HG03159 (cell line): ENCODE results near the gene MIPOL1.

Experiments
- ATAC-seq: cut with Tn5 transposase; IDR thresholded peaks from one replicate; pipeline ENCODE4 v1.9.1; 2021; ENCODE audit warnings: mild to moderate bottlenecking, moderate library complexity; ENCODE audit not compliant: unreplicated experiment

Gene MIPOL1

GRCh38 chr14:37583358-37584210 is 385.8 kb downstream of the MIPOL1 start:
- no peak for ATAC-seq

DNA sequence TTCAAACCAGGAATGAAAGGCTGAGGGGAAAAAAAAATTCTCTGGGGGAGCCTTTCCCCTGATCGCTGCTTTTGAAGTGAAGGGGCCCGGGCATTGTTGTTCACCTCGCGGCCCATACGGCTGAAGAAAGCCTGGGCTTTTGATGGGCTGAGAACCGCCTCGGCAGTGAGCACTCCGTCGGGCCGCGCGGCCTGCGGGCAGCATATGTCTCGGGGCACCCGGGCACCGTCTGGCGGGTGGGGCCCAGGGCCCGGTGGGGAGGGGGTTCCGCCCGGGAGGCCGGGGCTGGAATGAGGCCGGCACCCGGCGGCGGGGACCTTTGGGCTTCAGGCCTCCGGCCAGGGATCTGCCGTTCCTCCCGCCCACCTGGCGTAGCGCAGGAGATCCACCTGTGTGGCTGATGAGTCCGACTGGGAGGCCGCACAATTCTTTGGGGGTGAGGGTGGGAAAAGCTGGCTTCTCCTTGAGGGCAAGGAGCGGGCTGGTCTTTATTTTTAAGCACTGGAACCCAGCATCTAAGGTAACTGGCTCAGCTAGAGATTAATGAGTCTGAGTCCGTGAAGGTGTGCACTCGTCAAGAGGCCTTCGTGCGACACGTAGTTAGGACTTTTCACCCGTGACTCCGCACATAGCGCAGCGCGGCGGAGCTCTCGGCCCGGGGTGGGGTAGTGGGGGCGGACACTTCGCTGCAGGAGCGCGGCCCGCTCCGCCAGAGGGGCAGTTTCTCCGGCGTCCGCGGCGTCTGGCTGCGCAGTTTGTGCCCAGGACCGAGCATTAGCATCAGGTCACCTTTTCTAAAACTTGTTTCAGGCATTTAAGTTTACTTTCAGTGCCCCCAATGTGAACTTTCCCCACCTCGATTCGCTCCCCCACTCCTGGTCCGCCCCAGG is 386.7 kb downstream of the MIPOL1 start:
- ATAC-seq = no peak

GRCh38 chr14:37585101-37585511 is 387.4 kb downstream of the MIPOL1 start:
- ATAC-seq = no peak

- ATAC-seq = no peak
Observed at GRCh38 chr14:37585971-37586796, 388.4 kb downstream of the MIPOL1 start.

DNA sequence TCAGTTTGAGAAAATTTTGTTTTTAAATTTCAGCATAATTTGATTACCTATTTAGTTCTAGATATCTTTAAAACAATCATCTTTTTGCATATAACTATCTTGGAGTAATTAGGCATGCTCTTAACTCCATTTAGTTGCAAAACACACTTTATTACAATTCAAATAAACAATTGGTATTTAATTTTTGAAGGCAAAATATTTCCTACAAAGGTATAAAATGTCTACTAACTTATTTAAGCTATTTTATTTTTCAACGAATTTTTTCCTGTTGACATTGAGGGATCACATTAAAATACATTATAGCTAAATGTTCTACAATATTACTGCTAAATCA is 389.0 kb downstream of the MIPOL1 start:
- no peak for ATAC-seq

DNA sequence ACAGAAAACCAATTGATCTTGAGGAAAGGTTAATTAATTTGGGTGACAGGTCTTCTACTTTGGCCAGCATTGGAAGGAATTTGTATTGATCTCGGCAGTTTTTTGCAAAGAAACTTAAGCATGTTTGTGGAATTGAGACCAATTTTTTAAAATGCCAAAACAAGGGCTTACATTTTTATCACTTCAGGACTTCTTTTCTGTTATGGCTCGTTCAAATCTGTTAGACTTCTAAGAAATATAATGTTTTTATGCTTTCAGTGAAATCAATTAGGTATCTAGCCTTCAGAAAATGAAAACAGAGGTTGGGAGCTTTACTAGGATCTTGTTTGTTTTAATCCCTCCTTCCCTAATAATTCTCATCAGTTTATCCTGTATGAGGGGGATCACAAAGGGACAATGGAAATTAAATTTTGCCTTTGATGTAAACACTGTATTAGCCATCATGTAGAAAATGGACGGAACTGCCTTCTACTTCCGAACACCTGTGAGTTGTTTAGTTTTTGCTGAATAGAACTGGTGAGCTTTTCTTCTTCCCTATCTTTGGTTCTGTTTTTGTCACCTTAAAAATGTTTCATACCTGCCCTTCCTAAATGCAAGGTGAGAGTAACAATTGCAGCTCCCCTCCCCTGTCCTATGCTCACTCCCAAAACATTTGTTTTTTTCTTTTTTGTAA is 389.5 kb downstream of the MIPOL1 start:
- no peak for ATAC-seq

DNA sequence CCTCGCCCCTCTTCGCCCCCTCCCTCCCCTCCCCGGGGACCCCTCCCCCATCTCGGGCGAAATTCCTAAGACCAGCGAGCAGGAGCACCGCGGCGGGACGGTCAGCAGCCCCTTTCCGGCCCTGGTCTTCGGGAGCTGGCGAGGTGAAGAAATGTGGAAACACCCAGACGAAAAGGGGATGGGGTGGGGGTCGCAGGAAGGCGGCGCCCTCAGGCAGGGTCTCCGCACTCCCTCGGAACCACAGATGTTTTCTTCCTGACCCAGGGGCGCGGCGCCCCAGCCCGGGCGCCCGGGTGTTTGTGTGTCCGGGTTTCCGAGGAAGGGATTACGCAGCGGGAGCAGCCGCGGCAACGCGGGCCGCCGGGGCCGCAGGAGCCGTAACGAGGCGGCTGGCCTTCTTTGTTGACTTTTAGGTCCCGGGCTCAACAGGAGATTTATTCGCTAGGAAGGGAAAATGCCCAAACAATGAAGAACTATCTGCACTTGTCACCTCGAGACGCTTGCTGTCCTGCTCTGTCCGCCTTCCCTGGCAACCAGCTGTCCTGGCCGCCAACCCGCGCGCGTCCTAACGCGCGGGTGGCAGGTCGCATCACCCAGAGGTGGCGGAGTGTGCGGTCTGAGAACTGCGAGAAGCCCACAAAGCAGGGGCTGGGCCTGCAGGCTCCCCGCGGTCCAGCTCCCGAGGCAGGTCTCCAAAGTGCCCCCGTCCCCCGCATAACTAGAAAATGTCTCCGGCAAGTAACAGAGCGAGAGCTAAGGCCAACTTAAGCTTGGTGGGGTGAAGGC is 390.3 kb downstream of the MIPOL1 start:
- no peak for ATAC-seq

GRCh38 chr14:37588667-37588955 is 390.9 kb downstream of the MIPOL1 start:
- ATAC-seq = no peak

- no peak for ATAC-seq
Observed at GRCh38 chr14:37588956-37589714, 391.4 kb downstream of the MIPOL1 start.

GRCh38 chr14:37589715-37590427 is 392.1 kb downstream of the MIPOL1 start:
- ATAC-seq = no peak

GRCh38 chr14:37590428-37591139 is 392.8 kb downstream of the MIPOL1 start:
- no peak for ATAC-seq

DNA sequence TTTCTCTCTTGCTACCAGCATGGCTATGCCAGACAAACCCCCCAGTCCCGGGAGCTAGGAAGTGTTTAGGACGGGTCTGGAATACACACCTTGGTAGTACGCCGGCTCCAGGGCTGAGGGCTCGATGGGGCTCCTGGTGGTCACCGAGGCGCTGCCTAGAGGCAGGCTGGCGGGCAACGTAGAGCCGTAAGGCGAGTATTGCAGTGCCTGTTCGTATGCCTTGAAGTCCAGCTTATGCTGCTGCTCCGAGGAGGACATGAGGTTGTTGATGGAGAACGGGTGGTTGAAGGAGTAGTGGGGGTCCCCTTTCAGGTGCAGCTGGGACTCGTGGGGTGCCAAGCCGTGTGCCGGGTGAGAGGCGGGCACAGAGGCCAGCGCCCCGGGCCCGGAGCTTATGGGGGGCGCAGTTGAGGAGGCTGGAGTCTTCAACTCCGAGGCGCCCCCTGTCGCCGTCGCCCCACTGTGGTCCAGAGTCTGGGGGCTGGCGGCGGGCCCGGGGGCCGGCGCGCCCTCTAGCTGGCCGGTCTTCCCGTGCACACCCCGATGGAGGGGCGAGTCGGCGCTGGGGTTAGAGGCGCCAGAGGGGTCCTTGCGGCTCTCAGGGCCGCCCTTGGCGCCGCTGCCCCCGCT is 393.7 kb downstream of the MIPOL1 start:
- no peak for ATAC-seq

DNA sequence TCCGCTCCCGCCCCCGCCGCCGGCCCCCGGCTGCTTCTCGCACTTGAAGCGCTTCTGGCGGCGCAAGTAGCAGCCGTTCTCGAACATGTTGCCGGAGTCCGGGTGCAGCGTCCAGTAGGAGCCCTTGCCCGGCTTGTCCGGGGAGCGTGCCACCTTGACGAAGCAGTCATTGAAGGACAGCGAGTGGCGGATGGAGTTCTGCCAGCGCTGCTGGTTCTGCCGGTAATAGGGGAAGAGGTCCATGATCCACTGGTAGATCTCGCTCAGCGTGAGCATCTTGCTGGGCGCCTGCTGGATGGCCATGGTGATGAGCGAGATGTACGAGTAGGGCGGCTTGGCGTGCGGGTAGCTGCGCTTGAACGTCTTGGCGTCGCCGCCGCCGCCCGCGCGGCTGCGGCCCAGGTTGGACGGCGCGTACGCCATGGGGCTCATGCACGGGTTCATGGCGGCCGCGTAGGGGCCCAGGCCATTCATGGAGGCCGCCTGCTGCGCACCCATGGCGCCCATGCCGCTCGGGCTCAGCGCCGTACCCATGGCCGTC is 394.3 kb downstream of the MIPOL1 start:
- no peak for ATAC-seq

- ATAC-seq = no peak
Observed at GRCh38 chr14:37592482-37593408, 395.0 kb downstream of the MIPOL1 start.

- no peak for ATAC-seq
Observed at GRCh38 chr14:37593511-37594237, 395.9 kb downstream of the MIPOL1 start.
